Caki2 (cell line): ENCODE data around the gene CHD8. TPM values are rescaled to one million over a fixed set of nuclear protein-coding genes. Genes with fewer than 3 reads are reported as not detected.

Source experiments
- DNase-seq: peaks from one replicate; pipeline ENCODE4 v3.0.0-alpha.2; 2015; ENCODE audit warnings: low read depth
- in situ Hi-C: cut with HindIII; loops from 2 replicates; pipeline ENCODE4 v1.10.0; 2016; ENCODE audit warnings: low sequenced_read_pairs, low pct_unique_long_range_greater_than_20kb, mixed read lengths
- total RNA-seq: library from RNA; depleted of rRNA; stranded (reverse); fragments of >200 nt; shearing (Covaris generic); gene quantifications from 2 replicates; pipeline ENCODE4 v1.2.3, GENCODE V29; 2014; ENCODE audit warnings: low replicate concordance

The CHD8 gene
- total RNA-seq, 1 experiment from 2014 or later, result 21.9 TPM

DNA sequence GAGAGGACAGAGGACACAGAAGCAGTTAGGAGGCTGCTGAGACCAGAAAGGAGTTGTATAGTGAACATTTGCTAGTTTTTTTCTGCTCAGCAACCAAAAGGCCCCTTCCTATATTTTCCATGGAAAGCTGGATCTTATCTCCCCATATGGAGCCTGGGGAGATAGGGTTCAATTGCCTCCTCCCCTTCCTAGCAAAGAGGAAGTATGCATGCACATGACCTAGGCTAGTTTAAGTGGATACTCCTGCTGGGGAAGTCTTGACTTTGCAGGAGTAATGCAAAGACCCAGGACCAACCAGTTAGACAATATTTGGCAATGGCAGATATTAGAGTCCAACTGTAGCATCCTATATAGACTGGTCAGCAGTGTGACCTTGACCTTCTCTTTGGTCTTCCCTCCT is 15.1 kb downstream of the CHD8 start:
- no peak for DNase-seq
- in situ Hi-C loops, result no loop called here

DNA sequence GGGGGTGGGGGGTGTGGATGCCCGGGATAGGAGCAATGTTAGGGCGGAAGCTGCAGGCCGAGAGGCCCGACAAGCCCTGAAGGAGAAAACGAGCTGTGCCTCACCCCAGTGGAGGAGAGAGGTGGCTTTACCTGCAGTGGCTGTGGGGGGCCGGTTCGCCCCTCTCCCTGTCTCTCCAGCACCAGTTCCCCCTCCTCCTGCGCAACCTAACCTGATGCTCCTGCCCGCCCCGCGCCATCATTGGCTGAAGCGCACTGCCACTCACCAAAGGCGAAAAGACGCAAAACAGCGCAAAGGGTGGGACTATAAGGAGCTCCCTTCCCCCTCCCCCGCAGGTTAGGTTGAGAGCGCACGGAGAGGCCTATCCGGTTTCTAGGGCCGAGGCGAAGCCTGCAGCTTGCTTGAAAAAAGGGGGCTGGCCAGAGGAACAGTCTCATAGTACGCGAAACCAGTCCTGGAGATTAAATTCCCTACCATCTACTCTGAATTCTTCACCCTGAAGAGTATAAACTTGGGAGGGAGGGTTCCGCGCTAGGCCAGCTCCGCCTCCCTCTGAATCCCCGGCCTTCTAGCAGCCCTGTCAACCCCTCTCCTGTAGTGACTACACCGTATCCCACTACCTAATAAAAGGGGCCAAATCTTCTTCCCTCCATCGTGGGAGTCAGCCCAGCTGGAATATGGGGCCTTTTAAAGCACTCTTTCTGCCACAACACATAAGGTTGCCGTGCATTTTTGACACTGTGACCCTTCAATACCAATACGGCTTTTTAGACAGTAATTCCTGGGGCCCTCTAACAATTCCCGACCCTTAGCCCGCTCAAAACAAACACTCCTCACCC is 18.6 kb downstream of the CHD8 start:
- peak; percentile 98 for DNase-seq

DNA sequence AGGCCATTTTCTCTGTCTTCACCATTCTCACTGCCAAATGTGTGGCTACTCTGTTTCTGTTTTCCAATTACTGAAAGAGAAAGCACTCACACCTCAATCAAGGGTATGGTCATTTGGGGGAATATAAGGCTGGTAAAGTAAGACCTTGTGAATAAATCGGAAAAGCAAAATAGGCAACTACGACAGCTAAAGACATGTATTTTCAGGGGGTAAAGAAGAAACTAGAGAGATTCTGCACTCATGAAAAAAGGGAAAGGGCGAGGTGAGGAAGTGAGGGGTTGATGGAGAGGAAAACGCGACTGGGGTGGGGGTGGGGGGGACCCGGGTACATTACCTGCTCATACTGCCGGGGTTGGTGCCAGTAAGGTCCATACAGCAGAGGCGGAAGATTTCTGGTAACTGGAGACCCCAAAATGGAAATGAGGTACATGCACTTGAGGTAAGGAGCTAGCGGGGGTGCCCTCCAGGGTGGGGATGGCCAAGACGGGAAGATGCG is 19.3 kb downstream of the CHD8 start:
- DNase-seq, result peak; percentile 2
- in situ Hi-C loops, result no loop called here

More for the DNA sequence above, 18.6 kb downstream of the CHD8 start:
- in situ Hi-C loops, result no loop called here

DNA sequence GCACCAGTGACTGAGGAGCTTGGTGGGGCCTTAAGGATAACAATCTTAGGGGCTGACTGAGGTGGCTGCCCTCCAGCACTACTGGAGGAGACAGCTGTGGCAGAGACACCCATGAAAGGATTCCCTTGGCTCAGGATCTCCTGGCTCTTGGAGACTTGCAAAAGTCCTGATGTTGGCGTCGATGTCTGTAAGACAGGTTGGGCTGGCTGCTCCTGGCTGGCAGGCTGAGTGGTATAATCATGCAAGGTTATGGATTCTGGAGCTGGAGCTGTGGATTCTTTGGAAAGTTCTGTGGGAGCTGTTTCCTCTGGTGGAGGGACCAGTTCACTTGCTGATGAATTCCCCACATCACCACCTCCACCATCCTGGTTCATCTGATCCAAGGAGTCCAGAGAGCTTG is 24.8 kb downstream of the CHD8 start:
- no peak for DNase-seq
- in situ Hi-C loops, result no loop called here

DNA sequence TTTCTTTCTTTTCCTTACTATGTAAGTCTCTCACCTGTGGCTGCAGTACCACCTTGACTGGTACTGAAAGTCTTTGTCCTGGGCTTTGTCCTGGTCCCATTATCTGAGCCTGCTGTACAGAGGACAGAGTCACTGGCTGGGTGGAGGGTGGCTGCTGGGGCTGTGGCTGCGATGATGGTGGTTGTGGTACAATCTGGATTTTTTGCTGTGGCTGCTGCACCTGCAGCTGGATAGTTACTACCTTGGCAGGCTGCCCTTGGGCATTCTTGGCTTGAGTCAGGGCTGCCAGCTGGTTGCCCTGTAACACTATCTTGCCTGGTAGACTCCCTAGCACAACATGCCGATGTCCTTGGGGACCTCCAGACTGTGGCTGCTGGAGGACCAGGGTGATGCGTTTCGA is 27.0 kb downstream of the CHD8 start:
- in situ Hi-C loops, result no loop called here
- DNase-seq, result no peak

DNA sequence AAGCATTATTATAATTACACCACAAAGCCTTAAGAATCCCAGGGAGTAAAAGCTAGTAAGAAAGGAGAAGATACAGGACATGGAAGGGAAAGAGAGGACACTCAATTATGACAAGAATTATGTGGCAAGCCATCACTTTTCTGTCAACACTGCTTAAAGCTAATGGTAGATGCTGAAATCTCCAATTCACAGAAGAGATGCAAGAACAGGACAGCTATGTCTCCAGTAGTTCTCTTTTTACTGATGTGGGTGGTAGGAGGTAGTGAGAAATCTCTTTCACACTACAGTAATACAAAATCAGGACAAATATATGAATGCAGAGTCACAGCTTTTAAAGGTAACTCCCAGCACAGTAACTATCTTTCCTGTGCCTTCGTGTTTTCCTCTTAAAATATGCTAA is 29.2 kb downstream of the CHD8 start:
- in situ Hi-C loops, result no loop called here
- DNase-seq, result no peak

DNA sequence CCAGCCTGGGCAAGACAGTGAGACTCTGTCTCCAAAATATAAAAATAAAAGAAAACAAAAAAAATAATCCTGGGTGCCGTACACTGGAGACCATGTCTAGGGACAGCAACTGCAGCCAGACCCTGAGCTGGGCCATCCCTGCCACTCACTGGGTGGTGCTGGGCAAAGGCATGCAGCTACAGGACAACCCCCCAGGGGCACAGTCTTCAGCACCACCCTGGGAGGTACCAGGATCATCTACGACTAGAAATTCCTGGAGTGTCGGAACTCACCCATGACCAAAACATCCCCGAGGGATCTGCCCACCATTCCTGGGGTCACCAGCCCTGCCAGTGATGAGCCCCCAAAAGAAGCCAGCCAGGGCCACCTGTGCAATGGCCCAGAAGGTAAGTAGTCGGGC is 36.4 kb downstream of the CHD8 start:
- in situ Hi-C loops, result no loop called here
- DNase-seq, result no peak

DNA sequence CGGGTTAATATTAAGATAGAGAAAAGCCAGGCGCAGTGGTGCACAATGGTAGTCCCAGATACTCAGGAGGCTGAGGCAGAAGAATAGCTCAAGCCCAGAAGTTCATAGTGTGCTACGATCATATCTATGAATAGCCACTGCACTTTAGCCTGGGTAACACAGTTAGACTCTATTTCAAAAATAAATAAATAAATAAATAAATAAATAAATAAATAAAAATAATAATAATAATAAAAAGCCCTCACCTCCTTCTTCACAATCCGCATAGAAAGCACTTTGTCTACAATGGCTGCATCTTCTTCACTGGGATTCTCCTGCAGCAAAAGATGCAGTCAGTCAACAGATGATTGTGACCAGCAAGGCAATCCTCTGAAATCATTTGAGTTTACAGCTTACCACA is 40.6 kb downstream of the CHD8 start:
- in situ Hi-C loops, result no loop called here
- no peak for DNase-seq

DNA sequence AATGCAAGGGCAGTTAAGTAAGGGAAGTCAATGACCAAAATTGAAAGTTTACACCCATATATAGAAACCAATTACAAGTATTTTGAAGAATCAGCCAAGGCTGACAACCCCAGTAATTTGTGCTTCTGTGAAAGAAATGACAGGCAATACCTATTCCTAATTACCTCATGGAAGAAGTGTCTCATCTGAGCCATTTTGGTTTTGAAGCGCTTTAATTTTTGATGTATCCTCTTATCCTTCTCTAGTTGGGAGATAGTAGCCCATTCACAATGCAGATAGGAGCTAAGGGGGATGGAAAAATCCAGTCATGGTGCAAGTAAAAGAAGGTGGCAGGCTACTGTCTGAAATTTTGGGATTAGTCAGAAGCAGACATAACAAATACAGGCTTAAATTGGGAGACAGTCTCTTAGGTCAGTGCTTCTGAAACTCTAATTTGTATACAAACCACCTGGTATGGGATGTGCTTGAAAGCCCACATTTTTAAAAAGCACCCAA is 41.7 kb downstream of the CHD8 start:
- DNase-seq, result no peak
- in situ Hi-C loops, result no loop called here

DNA sequence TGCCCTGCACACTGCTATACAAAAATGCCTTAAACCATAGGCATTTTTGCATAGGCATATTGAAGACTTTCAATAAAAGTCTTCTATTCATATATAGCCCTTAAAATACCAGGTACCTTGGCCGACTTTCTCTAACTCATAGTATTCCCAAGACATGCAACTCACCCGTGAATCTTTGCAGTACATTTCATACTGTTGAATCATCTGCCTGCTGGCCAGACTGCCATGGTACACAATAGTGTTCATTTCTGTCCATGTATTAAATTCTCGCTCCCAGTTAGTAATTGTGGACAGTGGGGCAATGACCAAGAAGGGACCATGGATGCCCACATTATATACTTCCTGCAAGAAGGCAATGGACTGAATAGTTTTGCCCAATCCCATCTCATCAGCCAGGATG is 47.8 kb downstream of the CHD8 start:
- in situ Hi-C loops, result no loop called here
- DNase-seq, result no peak

DNA sequence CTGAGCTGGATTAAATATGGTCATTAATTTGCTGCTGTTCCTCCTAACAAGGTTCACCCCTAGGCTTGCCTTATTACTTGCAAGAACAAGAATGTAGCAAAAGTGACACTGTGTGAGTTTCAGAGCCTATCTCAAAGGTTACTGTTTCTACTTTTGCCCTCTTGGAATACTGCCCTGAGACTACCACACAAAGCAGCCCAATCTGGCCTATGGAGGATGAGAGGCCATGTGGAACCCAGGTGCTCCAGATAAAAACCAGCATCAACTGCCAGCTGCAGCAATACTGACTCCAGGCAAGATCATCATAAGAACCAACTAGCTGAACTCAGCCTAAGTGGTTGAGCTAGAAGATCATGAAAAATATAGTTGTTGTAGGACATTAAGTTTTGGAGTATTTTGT is 49.7 kb downstream of the CHD8 start:
- in situ Hi-C loops, result no loop called here

DNA sequence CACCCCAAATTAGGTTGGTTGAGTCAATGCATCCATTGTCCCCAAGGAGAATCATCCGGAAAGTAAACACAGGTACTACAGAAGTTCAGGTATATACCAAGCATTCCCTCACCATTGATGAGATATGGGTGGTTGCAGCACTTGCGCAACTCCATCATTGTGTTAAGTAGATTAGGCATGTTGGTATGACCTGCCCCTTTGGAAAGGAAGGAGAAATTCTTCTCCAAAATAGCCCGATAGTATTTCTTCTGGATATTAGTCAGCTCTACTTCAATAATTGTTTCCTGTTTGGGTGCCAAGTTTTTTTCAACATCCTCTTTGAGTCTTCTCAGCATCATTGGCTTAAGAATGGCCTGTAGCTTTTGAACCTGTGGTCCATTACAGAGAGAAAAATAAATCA is 50.8 kb downstream of the CHD8 start:
- in situ Hi-C loops, result no loop called here
- DNase-seq, result no peak

More for the DNA sequence above, 49.7 kb downstream of the CHD8 start:
- no peak for DNase-seq

DNA sequence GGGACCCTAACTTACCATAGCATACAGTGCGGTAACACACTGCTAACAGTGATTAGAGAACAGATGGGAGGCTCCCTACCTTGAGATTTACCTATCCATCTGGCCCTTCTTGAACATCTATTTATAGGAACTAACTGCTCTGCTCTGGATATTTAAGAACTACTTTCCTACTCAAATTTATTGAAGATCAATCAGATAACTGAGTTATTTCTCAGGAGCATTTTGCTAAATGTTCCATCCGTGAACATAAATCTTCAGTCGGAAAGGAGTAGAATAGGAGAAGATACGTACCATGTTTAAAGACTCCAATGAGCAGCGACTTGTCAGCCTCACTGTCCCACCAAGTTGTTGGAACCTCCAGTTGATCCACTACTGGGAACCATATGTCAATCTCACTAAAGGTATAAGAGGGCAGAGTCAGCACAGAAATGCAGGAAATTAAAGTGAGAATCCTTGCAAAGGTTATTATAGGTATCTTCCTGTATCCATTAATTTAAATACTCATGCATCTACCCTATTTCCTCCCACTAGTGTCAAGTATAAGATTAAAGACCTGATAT is 56.5 kb downstream of the CHD8 start:
- in situ Hi-C loops, result no loop called here
- DNase-seq, result no peak

DNA sequence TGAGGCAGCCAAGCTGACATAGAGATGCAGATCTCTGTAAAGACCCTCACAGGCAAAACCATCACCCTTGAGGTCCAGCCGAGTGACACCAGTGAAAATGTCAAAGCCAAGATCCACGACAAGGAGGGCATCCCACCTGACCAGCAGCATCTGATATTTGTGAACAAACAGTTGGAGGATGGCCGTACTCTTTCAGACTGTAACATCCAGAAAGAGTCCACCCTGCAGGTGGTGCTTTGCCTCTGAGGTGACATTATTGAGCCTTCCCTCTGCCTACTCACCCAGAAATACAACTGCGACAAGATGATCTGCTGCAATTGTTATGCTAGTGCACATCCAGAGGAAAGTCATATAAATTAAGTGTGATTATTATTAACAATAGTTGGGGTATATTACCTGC is 57.0 kb downstream of the CHD8 start:
- in situ Hi-C loops, result no loop called here
- no peak for DNase-seq

DNA sequence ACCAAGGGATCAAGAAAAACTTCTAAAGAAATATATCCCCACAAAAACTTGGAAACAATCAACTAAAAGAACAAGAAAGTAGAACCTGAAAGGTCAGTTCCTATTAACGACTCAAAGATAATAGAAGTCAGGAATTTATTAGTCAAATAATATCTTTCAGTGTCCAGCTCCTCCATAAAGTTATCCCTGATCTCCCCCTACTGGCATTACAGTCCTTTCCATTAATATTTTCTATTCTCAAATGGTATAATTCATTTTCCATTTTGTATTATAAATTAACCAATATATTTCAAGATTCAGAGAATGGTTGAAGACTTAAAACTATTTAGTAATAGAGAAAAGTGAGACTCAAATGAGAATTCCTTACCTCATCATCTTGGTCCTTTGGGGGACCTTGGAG is 60.5 kb downstream of the CHD8 start:
- in situ Hi-C loops, result no loop called here

DNA sequence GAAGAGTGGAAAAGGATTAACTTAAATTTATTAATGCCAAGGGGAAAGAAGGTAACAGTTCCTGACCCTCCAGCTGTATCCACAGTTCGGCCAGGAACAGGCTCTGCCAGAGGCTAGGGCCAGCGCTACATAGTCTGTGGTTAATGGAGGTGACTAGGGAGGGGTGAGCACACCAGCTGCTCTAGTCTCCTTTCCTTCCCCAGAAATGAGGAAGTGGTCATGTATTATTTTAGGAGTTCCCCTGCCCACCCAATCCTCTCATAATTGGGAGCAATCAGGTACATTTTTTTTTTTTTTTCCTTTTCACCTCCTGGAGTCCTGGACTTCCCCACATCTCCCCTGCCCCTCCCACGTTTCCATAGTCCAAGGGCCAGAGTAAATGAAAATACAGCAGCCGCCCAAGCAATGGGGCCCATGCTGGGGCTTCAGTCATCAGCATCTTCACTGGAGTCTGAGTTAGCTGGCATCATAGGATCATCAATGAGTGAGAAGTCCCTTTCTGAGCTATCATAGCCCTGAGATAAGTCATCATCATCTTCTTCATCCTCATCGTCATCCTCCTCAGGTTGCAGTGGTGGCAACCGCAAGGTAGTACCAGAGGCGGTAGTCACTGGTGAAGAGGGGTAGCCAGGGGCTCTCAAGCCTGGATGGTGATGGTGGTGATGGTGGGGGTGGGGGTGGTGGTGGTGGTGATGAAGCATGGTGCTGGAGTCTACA is 70.6 kb downstream of the CHD8 start:
- in situ Hi-C loops, result no loop called here
- no peak for DNase-seq

More for the DNA sequence above, 60.5 kb downstream of the CHD8 start:
- no peak for DNase-seq

DNA sequence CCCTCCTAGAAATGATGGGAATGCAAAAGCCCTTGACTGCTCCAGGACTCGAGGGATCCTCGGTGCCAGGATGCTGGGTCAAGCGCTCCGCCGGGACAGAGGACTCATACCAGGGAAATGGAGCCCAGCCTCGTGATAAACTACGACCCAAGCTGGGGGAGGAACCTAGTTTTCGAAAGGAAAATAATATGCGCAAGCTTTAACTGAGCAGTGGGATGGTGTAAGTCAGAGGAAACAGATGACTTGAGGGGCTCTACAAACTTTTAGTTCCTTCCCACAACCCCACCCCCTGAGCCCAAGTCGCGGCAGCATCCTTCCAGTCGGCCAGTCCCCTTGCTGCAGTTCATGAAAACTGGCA is 71.5 kb downstream of the CHD8 start:
- no peak for DNase-seq
- in situ Hi-C loops, result no loop called here

DNA sequence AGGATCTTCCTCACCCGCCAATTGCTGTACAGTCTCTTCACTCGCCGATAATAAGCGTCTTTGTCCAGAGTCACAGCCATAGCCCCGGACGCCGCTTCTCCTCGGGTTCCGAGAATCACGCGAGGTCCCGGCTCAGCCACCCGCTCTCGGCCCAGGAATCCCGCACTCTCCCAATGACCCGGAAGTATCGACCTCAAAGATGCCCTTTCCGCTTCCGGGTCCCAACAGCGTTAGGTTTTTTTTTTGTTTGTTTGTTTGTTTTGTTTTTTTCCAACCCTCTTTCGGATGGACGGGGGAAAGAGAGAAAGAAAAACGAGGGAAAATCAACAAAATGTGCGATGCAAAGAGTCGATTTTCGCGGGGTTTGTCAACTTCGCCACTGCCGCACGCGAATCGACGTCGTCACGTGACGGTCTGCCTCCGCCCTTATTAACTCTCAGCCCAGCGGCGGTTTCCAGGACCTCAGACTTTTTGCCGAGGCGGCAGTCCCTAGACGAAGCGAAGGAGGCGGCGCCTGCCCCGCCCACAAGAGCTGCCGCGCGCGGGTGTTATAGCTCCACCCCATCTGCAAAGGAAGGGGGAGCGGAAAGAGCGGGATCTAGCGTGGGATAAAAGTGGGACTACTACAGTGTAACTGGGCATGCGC is 72.0 kb downstream of the CHD8 start, which contains the start of gene SUPT16H:
Gene SUPT16H (minus strand): TSS at position 172 of the 646 bp plus-strand sequence. CDS start 92 bp downstream, at position 80.
- in situ Hi-C loops, result no loop called here
- peak; percentile 95 for DNase-seq
